Hepatic stellate cell (primary cell): ENCODE measurements around the gene MYO10.
"Not testable (repeated sequence)": the region's sequence is repeated elsewhere in the genome, so short reads cannot be mapped to it uniquely, and the experiment has no call there.

Experiments used
- DNase-seq: peaks from one replicate; pipeline ENCODE4 v3.0.0; 2011; ENCODE audit warnings: low spot score

Gene MYO10

DNA sequence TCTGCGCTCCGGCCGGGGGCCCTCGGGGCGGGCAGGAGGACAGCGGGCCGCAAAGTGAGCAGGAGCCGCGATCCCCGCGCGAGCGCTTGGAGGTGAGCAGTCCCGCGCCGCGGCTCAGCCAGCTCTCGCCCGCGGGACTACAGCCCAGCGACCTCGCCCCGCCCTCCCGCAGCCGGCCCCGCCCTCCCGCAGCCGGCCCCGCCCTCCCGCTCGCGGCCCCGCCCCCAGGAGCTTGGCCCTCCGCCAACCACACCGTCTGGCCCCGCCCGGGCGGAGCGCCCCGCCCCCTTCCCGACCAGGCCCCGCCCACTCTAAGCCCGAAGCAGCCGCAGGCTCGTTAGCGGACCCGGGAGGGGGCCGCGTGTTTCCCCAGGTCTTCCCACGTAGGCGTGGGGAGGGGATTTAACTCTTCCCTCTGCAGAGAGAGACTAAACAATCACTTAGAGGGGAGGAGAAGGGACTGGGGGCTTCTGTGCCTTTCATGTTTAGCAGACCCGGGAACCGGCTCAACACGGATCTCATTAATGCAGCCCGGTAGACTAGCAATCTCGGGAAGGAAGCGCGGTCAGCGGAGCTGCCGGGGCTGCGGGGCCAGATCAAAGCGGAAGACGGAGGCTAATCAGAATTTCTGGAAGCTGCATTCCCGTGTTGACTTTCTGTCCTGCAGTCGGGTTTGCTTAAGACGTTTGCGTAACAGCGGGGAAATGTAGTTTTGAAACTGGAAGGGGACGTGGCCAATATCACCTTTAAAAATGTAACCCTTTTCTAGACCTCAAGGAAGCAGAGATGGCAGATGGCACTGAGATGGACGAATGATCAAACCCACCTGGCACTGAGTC, at the start of gene MYO10:
TSS of gene MYO10 (minus strand) at position 139 of the 839 bp plus-strand sequence. CDS start 480 bp downstream, outside the sequence.
- DNase-seq, result peak; percentile 80

DNA sequence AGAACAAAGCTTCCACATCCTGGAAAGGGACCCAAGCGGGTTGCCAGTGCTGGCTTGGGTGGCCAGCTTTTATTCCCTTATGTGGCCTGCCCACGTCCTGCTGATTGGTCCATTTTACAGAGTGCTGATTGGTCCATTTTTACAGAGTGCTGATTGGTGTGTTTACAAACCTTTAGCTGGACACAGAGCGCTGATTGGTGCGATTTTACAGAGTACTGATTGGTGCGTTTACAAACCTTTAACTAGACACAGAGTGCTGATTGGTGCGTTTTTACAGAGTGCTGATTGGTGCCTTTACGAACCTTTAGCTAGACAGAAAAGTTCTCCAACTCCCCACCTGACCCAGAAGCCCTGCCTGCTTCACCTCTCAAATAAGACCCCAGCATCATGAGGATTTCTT, 49.2 kb upstream of the MYO10 start:
- not testable (repeated sequence) for DNase-seq

DNA sequence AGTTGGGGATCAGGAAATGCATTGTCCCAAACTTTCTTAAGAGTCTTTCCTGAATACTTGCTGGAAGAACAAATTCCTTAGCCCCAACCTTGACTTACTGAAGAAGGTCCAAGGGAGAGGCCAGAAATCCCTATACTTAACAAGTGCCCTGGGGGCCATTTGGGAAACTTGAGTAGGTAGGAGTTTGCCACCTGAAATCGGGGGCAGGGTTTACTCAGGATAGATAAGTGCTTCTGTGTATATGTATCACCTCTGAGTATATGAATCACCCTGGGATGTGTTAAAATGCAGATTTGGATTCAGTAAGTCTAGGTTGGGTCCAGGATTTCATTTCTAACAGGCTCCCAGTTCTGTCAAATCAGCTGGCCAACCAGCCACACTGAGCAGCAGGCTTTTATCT, 47.9 kb upstream of the MYO10 start:
- DNase-seq, result no peak

DNA sequence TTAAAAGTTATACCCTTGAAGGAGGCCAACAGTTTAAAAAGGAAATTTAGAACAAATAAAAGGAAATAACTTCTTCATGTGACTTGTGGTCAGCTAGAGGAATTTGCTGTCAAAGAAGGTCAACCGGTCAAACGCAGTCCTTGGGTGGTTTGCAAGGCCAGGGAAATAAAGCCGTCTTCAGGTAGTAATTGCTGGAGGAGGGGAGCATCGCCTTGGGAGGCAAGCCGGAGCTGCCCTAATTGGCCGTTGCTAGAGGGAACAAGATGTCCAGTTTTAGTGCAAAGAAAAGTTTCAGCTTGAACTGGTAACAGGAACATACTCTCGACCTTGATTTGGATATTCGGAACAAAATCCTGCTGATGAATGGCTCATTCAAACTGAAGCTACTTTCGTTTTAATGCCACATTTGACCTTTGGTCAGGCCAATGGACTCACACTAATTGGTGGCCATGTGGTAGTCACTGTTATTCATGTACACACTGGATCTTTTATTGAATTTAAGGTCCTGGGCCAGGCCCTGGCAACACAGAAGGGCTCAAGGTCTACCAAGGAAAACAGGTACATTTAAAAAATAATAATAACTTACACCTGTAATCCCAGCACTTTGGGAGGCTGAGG, 47.0 kb upstream of the MYO10 start:
- no peak for DNase-seq

DNA sequence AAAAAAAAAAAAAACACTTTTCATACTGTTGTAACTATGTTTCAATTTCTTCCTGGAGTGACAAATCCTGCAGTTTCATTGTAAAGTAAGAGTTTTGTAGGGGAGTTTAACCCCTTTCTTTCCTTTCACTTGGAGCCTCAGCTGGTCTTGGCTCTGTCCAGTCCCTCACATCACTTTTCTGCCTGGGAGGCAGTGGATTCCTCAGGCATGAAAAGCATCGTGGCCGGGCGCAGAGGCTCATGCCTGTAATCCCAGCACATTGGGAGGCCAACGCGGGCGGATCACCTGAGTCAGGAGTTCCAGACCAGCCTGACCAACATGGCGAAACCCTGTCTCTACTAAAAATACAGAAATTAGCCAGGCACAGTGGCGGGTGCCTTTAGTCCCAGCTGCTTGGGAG, 45.6 kb upstream of the MYO10 start:
- no peak for DNase-seq

DNA sequence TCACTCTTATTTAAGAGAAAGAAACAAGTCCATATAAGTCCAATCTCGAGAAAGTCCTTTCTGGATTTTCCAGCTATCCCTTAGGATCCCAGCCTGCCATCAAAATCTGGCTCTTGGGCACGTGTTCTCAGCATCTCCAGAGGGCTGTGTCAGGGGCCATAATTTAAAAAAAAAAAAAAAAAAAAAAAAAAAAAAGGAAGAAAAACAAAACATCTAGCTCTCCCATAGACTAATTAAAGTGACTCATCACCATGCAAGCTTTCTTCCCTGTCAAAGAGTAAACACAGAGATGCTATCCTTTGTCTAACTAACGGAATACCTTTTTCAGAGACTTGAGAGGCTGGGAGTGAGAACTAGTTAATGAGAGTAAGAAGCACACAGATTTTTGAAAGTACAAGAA, 44.9 kb upstream of the MYO10 start:
- no peak for DNase-seq

DNA sequence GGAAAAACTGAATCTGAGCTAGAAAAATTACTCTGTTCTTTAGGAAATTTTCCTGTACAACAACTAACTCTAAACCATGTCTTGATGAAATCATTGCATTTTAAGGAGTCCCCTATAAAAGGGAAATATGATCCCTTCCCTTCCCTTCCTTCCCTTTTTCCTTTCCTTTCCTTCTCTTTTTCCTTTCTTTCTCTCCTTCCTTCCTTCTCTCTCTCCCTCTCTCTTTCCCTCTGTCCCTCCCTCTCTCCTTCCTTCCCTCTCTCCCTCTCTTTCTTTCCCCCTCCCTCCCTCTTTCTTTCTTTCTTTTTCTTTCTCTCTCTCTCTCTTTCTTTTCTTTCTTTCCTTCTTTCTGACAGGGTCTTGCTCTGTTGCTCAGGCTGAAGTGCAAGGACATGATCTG, 42.2 kb upstream of the MYO10 start:
- DNase-seq, result no peak

DNA sequence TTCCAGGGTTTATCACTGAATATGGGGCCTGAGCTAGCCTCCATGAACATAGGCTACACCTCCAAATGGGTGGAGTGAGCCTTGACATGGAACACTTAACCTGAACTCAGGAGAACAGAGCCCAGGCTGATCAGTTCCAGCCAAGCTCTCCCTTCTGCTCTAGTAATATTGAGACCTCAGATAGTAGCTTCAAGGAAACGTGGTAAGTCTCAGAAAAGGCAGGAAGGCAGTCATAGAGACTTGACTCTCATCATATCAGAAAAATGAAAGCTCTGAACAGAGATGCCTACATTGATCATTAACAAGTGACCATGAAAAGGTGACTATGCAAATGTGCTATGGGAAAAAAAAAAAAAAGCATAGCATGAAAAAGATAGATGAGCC, 40.5 kb upstream of the MYO10 start:
- DNase-seq, result no peak

DNA sequence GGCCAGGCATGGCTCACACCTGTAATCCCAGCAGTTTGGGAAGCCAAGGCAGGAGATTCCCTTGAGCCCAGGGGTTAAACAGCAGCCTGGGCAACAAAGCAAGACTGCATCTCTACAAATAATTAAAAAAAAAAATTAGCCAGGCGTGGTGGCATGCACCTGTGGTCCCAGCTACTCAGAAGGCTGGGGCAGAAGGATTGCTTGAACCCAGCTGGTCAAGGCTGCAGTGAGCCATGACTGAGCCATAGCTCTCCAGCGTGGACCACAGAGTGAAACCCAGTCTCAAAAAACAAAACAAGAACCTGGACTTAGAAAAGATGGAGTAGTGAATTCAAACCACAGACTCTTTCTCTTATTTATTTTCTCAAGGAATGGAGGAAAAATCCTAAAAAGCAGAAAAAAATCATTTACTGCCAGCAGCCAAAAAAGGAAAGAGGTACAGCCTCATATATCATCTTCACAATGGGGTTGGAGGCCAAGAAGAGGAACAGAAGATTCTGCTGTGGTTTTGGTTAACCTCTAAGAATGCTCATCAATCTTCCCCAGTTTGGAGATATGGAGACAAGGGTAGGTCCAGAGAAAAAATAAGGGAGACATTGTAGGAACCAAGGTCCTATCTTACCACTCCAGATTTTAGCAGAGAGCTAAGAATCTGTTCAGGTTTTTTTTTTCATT, 40.0 kb upstream of the MYO10 start:
- no peak for DNase-seq

DNA sequence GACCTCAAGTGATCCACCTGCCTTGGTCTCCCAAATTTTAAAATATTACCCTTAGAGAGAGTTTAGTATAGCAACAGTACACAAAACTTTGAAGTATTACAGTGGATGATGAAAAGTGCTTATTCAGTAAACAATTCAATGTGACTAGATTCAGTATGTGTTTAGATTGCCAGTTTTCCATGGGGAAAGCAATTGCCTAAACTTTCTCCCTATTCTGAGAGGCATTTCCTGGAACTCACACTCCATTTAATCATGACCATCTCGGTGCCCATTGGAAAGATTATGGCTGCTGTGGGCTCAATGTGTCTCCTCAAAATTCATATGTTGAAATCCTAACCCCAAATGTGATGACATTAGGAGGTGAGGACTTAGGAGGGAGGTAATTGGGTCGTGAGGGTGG, 38.9 kb upstream of the MYO10 start:
- no peak for DNase-seq

DNA sequence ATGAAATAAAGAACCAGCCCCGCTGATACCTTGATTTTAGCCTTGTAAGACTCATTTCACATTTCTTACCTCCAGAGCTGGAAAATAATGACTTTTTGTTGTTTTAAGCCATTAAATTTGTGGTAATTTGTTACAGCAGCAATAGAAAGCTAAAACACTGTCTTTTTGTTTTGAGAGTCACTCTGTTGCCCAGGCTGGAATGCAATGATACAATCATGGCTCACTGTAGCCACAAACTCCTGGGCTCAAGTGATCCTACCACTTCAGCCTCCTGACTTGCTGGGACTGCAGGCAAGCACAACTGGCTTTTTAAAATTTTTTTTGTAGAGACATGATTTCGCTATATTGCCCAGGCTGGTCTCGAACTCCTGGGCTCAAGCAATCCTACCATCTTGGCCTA, 34.7 kb upstream of the MYO10 start:
- DNase-seq, result no peak

DNA sequence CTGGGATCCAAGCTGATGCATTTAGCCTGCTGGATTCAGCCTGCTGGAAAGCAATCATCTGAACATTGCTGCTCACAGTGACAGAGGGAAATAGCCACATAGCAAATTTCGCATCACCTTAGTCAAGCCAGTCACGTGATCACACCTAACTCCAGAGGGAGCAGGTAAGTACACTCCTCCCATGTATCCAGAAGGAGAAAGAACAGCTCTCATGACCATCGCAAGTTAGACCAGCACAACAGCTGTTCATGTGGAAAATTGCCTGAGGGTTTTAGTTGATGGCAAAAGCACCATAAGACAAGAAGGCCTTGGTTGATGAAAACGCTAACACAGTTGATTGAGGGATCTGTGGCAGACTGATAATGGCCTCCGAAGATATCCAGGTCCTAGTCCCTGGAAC, 34.2 kb upstream of the MYO10 start:
- DNase-seq, result no peak

DNA sequence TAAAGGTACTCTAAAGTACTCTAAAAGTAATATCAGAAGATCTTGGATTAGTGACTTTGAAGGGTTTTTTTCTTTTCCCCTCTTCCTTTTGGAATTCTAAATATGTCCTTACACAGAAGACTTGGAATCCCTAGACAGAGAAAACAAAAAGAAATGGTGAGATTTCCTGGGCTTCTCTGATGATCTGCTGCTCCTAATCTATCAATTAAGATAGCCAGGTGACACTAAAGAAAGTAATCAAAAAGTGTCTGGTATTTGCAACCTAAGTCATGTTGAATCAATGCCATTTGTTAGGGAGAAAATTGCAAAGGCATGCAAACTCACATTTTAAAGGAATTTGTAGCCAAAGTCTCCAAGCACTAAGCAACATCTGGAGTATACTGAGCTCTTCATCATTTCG, 29.5 kb upstream of the MYO10 start:
- no peak for DNase-seq

DNA sequence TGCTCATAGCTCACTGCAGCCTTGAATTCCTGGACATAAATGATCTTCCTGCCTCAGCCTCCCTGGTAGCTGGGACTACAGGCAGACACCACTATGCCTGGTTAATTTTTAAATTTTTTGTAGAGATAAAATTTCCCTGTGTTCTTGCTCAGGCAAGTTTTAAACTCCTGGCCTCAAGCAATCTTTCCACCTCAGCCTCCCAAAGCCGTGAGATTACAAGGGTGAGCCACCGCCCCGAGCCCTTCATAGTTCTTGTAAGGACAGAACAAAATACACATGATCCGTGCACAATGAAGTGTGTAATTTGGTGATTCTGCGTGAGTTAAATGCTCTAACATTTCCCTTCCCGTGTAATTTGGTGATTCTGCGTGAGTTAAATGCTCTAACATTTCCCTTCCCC, 27.7 kb upstream of the MYO10 start:
- no peak for DNase-seq

DNA sequence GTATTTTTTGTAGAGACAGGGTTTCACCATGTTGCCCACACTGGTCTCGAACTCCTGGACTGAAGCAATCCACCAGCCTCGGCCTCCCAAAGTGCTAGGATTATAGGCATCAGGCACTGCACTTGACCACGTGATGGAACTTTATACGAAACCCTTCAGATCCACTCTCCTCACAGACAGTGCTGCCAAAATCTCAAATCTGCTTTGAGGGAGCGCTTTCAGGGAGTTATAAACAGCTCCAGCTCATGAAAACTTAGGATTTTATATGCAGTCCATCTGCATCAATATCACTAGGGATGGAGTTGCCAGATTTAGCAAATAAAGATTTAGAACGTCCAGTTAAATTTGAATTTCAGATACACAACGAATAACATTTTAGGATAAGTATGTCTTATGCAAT, 25.0 kb upstream of the MYO10 start:
- DNase-seq, result no peak

DNA sequence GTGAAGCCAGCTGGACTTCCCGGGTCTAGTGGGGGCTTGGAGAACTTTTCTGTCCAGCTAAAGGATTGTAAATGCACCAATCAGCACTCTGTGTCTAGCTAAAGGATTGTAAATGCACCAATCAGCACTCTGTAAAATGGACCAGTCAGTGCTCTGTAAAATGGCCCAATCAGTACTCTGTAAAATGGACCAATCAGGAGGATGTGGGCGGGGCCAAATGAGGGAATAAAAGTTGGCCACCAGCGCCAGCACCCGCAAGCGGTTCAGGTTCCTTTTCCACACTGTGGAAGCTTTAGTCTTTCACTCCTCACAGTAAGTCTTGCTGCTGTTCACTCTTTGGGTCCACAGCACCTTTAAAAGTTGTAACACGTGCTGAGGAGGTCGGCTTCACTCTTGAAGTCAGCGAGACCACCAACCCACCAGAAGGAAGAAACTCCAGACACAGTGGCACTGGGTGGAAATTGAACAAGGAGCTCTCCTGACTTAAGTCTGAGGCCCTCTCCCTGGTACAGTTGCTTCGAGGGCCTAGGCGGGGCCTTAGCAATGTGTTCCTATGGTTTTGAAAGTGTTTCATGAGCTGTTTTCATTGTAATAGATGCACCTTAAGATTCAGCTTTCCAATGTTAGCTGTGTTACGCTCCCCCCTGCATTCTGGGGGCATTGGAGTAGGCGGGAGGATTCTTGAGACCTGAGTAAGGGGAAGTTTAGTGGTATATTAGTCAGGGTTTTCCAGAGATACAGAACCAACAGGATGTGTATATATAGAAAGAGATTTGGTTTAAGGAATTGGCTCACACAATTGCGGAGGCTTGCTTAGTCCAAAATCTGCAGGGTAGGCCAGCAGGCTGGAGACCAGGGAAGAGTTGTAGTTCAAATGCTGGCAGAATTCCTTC, 21.5 kb upstream of the MYO10 start:
- DNase-seq, result peak; percentile 86

DNA sequence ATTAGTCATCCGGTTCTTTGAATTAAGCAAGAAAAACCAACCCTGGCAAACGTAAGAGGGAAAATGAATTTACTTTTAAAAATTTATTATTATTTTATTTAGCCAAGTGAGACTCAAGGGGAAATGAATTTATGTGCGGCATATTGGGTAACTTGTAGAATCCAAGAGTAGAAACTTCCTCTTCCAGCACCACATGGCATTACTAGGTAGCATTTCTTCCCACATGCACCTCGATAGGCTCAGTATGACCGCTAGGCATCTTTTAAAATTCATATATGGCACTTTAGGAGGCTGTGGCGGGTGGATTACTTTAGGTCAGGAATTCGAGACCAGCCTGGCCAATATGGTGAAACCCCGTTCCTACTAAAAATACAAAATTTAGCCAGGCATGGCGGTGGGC, 17.6 kb upstream of the MYO10 start:
- DNase-seq, result no peak

DNA sequence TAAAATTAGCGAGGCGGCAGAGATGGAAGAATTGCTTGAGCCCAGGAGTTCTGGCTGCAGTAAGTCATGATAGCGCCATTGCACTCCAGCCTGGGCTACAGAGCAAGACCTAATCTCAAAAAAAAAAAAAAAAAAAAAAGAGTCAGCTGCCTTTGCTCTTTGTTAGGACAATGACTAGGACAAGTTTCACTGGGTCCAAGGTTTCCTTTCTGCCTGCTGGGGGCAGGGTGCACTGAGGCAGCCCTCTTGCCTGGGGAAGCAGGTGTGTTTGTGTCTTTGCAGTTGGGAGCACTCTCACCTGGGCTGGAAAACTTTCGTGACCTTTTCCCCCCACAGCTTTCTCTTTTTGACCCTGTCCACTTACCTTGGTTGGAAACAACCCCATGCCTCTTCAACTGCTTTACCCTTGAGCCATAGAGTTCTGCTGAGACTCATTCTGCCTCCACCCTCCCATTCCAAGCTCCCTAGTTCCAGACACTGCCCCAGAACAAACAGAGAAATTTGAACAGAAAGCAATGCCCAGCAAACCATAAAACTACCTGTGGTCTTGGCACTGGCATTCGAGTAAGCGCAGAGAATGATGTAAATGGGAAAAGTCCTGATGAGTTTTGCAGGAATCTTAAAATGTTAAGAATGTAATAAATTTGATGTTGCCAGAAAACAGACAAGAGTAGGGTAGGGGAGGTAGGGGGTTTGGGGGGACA, 17.0 kb upstream of the MYO10 start:
- no peak for DNase-seq

DNA sequence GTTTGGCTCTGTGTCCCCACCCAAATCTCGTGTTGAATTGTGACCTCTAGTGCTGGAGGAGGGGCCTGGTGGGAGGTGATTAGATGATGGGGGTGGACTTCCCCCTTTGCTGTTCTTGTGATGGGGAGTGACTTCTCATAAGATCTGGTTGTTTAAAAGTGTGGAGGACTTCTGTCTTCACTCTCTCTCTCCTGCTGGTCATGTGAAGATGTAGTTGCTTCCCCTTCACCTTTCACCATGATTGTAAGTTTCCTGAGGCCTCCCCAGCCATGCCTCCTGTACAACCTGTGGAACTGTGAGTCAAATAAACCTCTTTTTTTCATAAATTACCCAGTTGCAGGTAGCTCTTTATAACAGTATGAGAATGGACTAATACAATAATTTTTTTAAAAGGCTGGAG, 10.6 kb upstream of the MYO10 start:
- DNase-seq, result no peak

DNA sequence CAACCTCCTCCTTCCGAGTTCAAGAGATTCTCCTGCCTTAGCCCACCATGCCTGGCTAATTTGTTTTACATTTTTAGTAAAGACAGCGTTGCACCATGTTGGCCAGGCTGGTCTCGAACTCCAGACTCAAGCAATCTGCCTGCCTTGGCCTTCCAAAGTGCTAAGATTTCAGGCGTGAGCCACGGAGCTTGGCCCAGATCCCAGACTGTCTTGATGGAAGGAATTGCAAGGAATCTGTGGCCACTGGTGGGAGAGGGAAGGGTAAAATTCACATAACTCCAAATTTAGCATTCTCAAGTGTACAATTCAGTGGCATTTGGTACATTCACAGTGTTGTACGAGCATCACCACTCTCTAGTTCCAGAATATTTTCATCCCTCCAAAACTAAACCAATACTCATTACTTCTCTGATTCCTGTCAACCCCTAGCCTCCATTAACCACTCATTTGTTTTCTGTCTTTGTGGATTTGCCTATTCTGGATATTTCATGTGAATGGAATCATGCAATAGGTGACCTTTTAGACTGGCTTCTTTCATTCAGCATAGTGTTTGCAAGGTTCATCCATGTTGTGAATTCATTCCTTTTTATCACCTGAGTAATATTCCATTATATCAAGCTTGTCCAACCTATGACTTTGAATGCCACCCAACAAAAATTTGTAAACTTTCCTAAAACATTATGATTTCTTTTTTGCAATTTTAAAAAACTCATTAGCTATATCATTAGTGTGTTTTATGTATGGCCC, 8.9 kb upstream of the MYO10 start:
- no peak for DNase-seq
